HepG2 (cell line): ENCODE data around the gene IKBIP. TPM values are rescaled to one million over a fixed set of nuclear protein-coding genes. Genes with fewer than 3 reads are reported as not detected.

ENCODE experiments used
- ATF7 ChIP-seq, 2 experiments: fragments of 450-650 bp in 1 of 2; sonication (generic) in 1 of 2; formaldehyde crosslinking in 1 of 2; IDR thresholded peaks; 2 replicates each; pipeline versions ENCODE4 v1.4.0 to v1.6.1; 2016 to 2020; ENCODE audit warnings: antibody characterized with exemption in 1 of 2, mild to moderate bottlenecking in 1 of 2, missing genetic modification reagents in 1 of 2
- FLYWCH1 ChIP-seq: sonication (generic); formaldehyde crosslinking; IDR thresholded peaks from 2 replicates; pipeline ENCODE4 v1.8.1; 2023; ENCODE audit warnings: mild to moderate bottlenecking, missing genetic modification reagents
- HMGA1 ChIP-seq: sonication (generic); formaldehyde crosslinking; conservative IDR thresholded peaks from 2 replicates; pipeline ENCODE4 v1.4.0; 2020; ENCODE audit warnings: missing genetic modification reagents
- HOXA7 ChIP-seq: sonication (generic); formaldehyde crosslinking; IDR thresholded peaks from 2 replicates; pipeline ENCODE4 v1.8.1; 2022; ENCODE audit warnings: mild to moderate bottlenecking, missing genetic modification reagents, moderate library complexity
- MEF2D ChIP-seq: sonication (generic); formaldehyde crosslinking; IDR thresholded peaks from 2 replicates; pipeline ENCODE4 v1.5.1; 2020; ENCODE audit warnings: mild to moderate bottlenecking, missing genetic modification reagents
- PHF20 ChIP-seq: sonication (generic); formaldehyde crosslinking; IDR thresholded peaks from 2 replicates; pipeline ENCODE4 v1.5.0; 2020; ENCODE audit warnings: mild to moderate bottlenecking, missing genetic modification reagents
- PRDM10 ChIP-seq: sonication (generic); formaldehyde crosslinking; IDR thresholded peaks from 2 replicates; pipeline ENCODE4 v1.4.0; 2020; ENCODE audit warnings: low read depth, missing genetic modification reagents
- SRSF4 ChIP-seq: fragments of 200-400 bp; formaldehyde crosslinking; IDR thresholded peaks from one replicate; pipeline ENCODE4 v1.6.1; 2018; ENCODE audit warnings: mild to moderate bottlenecking, low read depth, low read length, moderate library complexity; ENCODE audit not compliant: poor library complexity, severe bottlenecking
- USF2 ChIP-seq, 2 experiments: sonication (generic) in 1 of 2; formaldehyde crosslinking in 1 of 2; IDR thresholded peaks; 2 replicates each; pipeline versions ENCODE4 v1.5.1 to v1.6.1; 2011 to 2020; ENCODE audit warnings: borderline replicate concordance in 1 of 2, low read depth in 1 of 2, low read length in 1 of 2, mild to moderate bottlenecking in 1 of 2, missing genetic modification reagents in 1 of 2, moderate library complexity in 1 of 2
- YEATS2 ChIP-seq: sonication (generic); formaldehyde crosslinking; IDR thresholded peaks from 2 replicates; pipeline ENCODE4 v1.4.0; 2020; ENCODE audit warnings: missing genetic modification reagents, borderline replicate concordance
- ZNF292 ChIP-seq: sonication (generic); formaldehyde crosslinking; IDR thresholded peaks from 2 replicates; pipeline ENCODE4 v1.8.1; 2022; ENCODE audit warnings: mild to moderate bottlenecking, low read depth, missing genetic modification reagents, borderline replicate concordance
- ZNF501 ChIP-seq: sonication (generic); formaldehyde crosslinking; IDR thresholded peaks from 2 replicates; pipeline ENCODE4 v1.5.1; 2020; ENCODE audit warnings: mild to moderate bottlenecking, moderate library complexity, missing genetic modification reagents
- ZNF614 ChIP-seq: IDR thresholded peaks from 2 replicates; pipeline ENCODE4 v1.6.1; 2018; ENCODE audit warnings: missing biosample characterization, missing genetic modification reagents, inconsistent platforms, borderline replicate concordance
- ZNF770 ChIP-seq: sonication (generic); formaldehyde crosslinking; IDR thresholded peaks from 2 replicates; pipeline ENCODE4 v1.5.0; 2020; ENCODE audit warnings: mild to moderate bottlenecking, missing genetic modification reagents
- ZNF83 ChIP-seq: sonication (generic); formaldehyde crosslinking; IDR thresholded peaks from 2 replicates; pipeline ENCODE4 v1.4.0; 2020; ENCODE audit warnings: missing genetic modification reagents, mild to moderate bottlenecking, borderline replicate concordance
- ZNF839 ChIP-seq: sonication (generic); formaldehyde crosslinking; IDR thresholded peaks from 2 replicates; pipeline ENCODE4 v1.4.0; 2020; ENCODE audit warnings: missing genetic modification reagents, mild to moderate bottlenecking, borderline replicate concordance
- polyA plus RNA-seq, 8 experiments: library from polyadenylated mRNA; depleted of rRNA in 3 of 8; stranded (reverse) in 7 of 8; unstranded in 1 of 8; fragments of >200 nt; fragmentation: Illumina TruSeq in 4 of 8; extraction: Trizol in 4 of 8; gene quantifications; 2 replicates each; pipeline versions ENCODE4 v1.2.1 to v1.2.3, GENCODE V29; 2011 to 2016; ENCODE audit warnings: low read depth in 4 of 8, missing spikeins in 1 of 8, mixed read lengths in 1 of 8; ENCODE audit not compliant: insufficient read depth in 1 of 8
- total RNA-seq, 5 experiments: library from RNA; depleted of rRNA; stranded (reverse); fragments of >200 nt; fragmentation: Illumina TruSeq; extraction: Trizol; gene quantifications; 2 replicates each; pipeline ENCODE4 v1.2.3, GENCODE V29; 2016; ENCODE audit warnings: low read depth in 1 of 5

Gene IKBIP
- total and polyA plus RNA-seq, 2 of the 13 experiments (the other 11 are each of a cell fraction or from before 2014, with no cell fraction given) = 20.0 to 55.5 TPM

GRCh38 chr12:98593351-98594049 lies 51.1 kb downstream of the IKBIP start, which contains the start of gene SLC25A3 (continued):
- TF ChIP-seq USF2 (IDR thresholded peaks at IDR 0.05; ENCODE audit: low read depth, low read length) = no peak
- peak; percentile 40; the same call in 1 of the 2 replicates for TF ChIP-seq USF2 (CRISPR knock-in tag; IDR thresholded peaks at IDR 0.05; ENCODE audit: borderline replicate concordance)
- TF ChIP-seq ZNF501 (CRISPR knock-in tag) = peak; percentile 93
- TF ChIP-seq ATF7 (IDR thresholded peaks at IDR 0.05) = no peak
- TF ChIP-seq ATF7 (CRISPR knock-in tag; IDR thresholded peaks at IDR 0.05) = 0 out of 2 replicates have a peak, but pooled peaks have one; percentile 31
- peak; percentile 88 for TF ChIP-seq PHF20 (CRISPR knock-in tag)
- peak; percentile 85 for TF ChIP-seq MEF2D
- no peak for TF ChIP-seq HOXA7 (CRISPR knock-in tag)
- TF ChIP-seq YEATS2 (CRISPR knock-in tag) = peak; percentile 96
- TF ChIP-seq FLYWCH1 (CRISPR knock-in tag) = no peak
- TF ChIP-seq ZNF292 (CRISPR knock-in tag) = no peak
- no peak for TF ChIP-seq ZNF839 (CRISPR knock-in tag)
- TF ChIP-seq ZNF614 (CRISPR knock-in tag) = peak; percentile 64; the same call in 1 of the 2 replicates
- TF ChIP-seq ZNF770 (CRISPR knock-in tag) = no peak; the same call in 1 of the 2 replicates
- TF ChIP-seq PRDM10 (CRISPR knock-in tag) = peak; percentile 50
- no peak for TF ChIP-seq HMGA1 (CRISPR knock-in tag)
- no peak for TF ChIP-seq ZNF83 (CRISPR knock-in tag)
- no peak for TF ChIP-seq SRSF4
